ENCODE measurements around the gene PAH.

- TF ChIP-seq PATZ1 (CRISPR knock-in tag; IDR thresholded peaks at IDR 0.05; ENCODE audit: borderline replicate concordance) (no peak), CSDC2 (CRISPR knock-in tag; IDR thresholded peaks at IDR 0.05) (no peak), BACH2 (CRISPR knock-in tag; IDR thresholded peaks at IDR 0.05; ENCODE audit: borderline replicate concordance) (no peak), ZFP3 (CRISPR knock-in tag; IDR thresholded peaks at IDR 0.05) (no peak), ZNF70 (CRISPR knock-in tag; IDR thresholded peaks at IDR 0.05) (no peak), ZNF565 (CRISPR knock-in tag; conservative IDR thresholded peaks at IDR 0.05; ENCODE audit: low read depth) (no peak), RARB (CRISPR knock-in tag; IDR thresholded peaks at IDR 0.05) (no peak), POU6F1 (CRISPR knock-in tag; IDR thresholded peaks at IDR 0.05; ENCODE audit: borderline replicate concordance, low read depth) (no peak), OSR1 (CRISPR knock-in tag; IDR thresholded peaks at IDR 0.05) (no peak), TCF4 (CRISPR knock-in tag; IDR thresholded peaks at IDR 0.05; ENCODE audit: borderline replicate concordance) (no peak), ISL1 (CRISPR knock-in tag; IDR thresholded peaks at IDR 0.05) (no peak), PPARA (CRISPR knock-in tag; IDR thresholded peaks at IDR 0.05; ENCODE audit: borderline replicate concordance) (no peak)
Observed at GRCh38 chr12:102957339-102958050, 40.5 kb upstream of the PAH start, which contains the start of gene ASCL1.
